K562 (cell line): ENCODE measurements around the gene CSKMT. TPM values are rescaled to one million over a fixed set of nuclear protein-coding genes. Genes with fewer than 3 reads are reported as not detected.

Experiments used
- BRD9 ChIP-seq: fragments of 450-650 bp; IDR thresholded peaks from 2 replicates; pipeline ENCODE4 v1.6.1; 2018; ENCODE audit warnings: low read depth; ENCODE audit not compliant: partially characterized antibody
- CEBPZ ChIP-seq: fragments of 150-350 bp; IDR thresholded peaks from 2 replicates; pipeline ENCODE4 v1.6.1; 2014; ENCODE audit warnings: low read depth, mild to moderate bottlenecking, low read length, borderline replicate concordance
- E2F1 ChIP-seq: sonication (generic); formaldehyde crosslinking; IDR thresholded peaks from 2 replicates; pipeline ENCODE4 v1.8.1; 2023; ENCODE audit warnings: mild to moderate bottlenecking, missing genetic modification reagents, moderate library complexity
- EGR1 ChIP-seq: fragments of 450-650 bp; conservative IDR thresholded peaks from 2 replicates; pipeline ENCODE4 v1.6.1; 2017; ENCODE audit warnings: mild to moderate bottlenecking
- MCM3 ChIP-seq: fragments of 450-650 bp; IDR thresholded peaks from 2 replicates; pipeline ENCODE4 v1.6.1; 2016
- PBX2 ChIP-seq, 2 experiments: IDR thresholded peaks in 1 of 2; conservative IDR thresholded peaks in 1 of 2; 2 replicates each; pipeline ENCODE4 v1.6.1; 2016; ENCODE audit warnings: low read depth in 2 of 2, mild to moderate bottlenecking in 1 of 2, missing compliant biosample characterization in 1 of 2, missing genetic modification characterization in 1 of 2, moderate library complexity in 1 of 2
- PCBP2 ChIP-seq: fragments of 200-400 bp; formaldehyde crosslinking; IDR thresholded peaks from 2 replicates; pipeline ENCODE4 v1.6.1; 2018; ENCODE audit warnings: low read length, low read depth, mild to moderate bottlenecking, moderate library complexity; ENCODE audit not compliant: poor library complexity, severe bottlenecking
- POU5F1 ChIP-seq: fragments of 150-350 bp; IDR thresholded peaks from 2 replicates; pipeline ENCODE4 v1.6.1; 2014; ENCODE audit warnings: borderline replicate concordance, low read length, low read depth, mild to moderate bottlenecking; ENCODE audit not compliant: partially characterized antibody
- RBBP5 ChIP-seq: fragments of 200-600 bp; sonication (generic); IDR thresholded peaks from 2 replicates; pipeline ENCODE4 v1.6.1; 2012; ENCODE audit warnings: borderline replicate concordance, mild to moderate bottlenecking, low read length, control low read depth, inconsistent platforms; ENCODE audit not compliant: insufficient read depth, poor library complexity, severe bottlenecking
- ZBTB34 ChIP-seq: fragments of 250-450 bp; sonication (Bioruptor Pico); IDR thresholded peaks from 2 replicates; pipeline ENCODE4 v1.8.0; 2021; ENCODE audit warnings: mild to moderate bottlenecking, moderate library complexity
- ZEB2 ChIP-seq: fragments of 450-650 bp; IDR thresholded peaks from 2 replicates; pipeline ENCODE4 v1.6.1; 2016
- ZNF197 ChIP-seq: fragments of 200-800 bp; sonication (Bioruptor generic); IDR thresholded peaks from 2 replicates; pipeline ENCODE4 v1.6.1; 2016; ENCODE audit warnings: low read depth, missing genetic modification characterization, missing compliant biosample characterization
- ZNF444 ChIP-seq: fragments of 250-450 bp; sonication (Bioruptor Pico); IDR thresholded peaks from 2 replicates; pipeline ENCODE4 v1.4.0; 2020; ENCODE audit warnings: mild to moderate bottlenecking, moderate library complexity
- ZNF57 ChIP-seq: fragments of 450-650 bp; formaldehyde crosslinking; IDR thresholded peaks from 2 replicates; pipeline ENCODE4 v1.4.0; 2020; ENCODE audit warnings: mild to moderate bottlenecking, moderate library complexity
- ZNF644 ChIP-seq: fragments of 200-800 bp; sonication (Bioruptor generic); IDR thresholded peaks from 2 replicates; pipeline ENCODE4 v1.6.1; 2016; ENCODE audit warnings: low read depth, missing genetic modification characterization, missing compliant biosample characterization
- polyA plus RNA-seq, 8 experiments: library from polyadenylated mRNA; depleted of rRNA in 4 of 8; stranded (reverse) in 5 of 8; unstranded in 3 of 8; fragments of >200 nt; fragmentation: Nextera tagmentation in 2 of 8; fragmentation: Illumina TruSeq in 1 of 8; extraction: Ambion mirVana in 2 of 8; extraction: Trizol in 1 of 8; gene quantifications; 2 replicates each; pipeline versions ENCODE4 v1.2.1 to v1.2.3, GENCODE V29; 2011 to 2014; ENCODE audit warnings: inconsistent platforms in 1 of 8, missing spikeins in 1 of 8
- total RNA-seq, 7 experiments: library from RNA; depleted of rRNA in 6 of 7; stranded (reverse); fragments of >200 nt in 6 of 7; fragmentation: Illumina TruSeq in 2 of 7; extraction: Trizol in 2 of 7; gene quantifications; 2 replicates each; pipeline versions ENCODE4 v1.2.1 to v1.2.3, GENCODE V29; 2011 to 2021; ENCODE audit warnings: low replicate concordance in 1 of 7

CSKMT gene
- total and polyA plus RNA-seq, 9 of the 15 experiments (the other 6 are each of a cell fraction or from before 2014, with no cell fraction given): 10.3 to 108 (median 27.2) TPM

- TF ChIP-seq PBX2 (CRISPR knock-in tag; IDR thresholded peaks at IDR 0.05; ENCODE audit: low read depth) (no peak), PBX2 (tag; conservative IDR thresholded peaks at IDR 0.05; ENCODE audit: low read depth) (no peak), RBBP5 (peak; percentile 42), ZNF644 (no peak), POU5F1 (no peak), PCBP2 (no peak), BRD9 (no peak), EGR1 (peak; percentile 71), CEBPZ (no peak), E2F1 (CRISPR knock-in tag) (peak; percentile 88), ZNF197 (CRISPR knock-in tag) (peak; percentile 55; the same call in 1 of the 2 replicates), ZEB2 (peak; percentile 56; the same call in 1 of the 2 replicates), ZNF444 (CRISPR knock-in tag) (no peak), ZNF57 (CRISPR knock-in tag) (no peak), ZBTB34 (CRISPR knock-in tag) (no peak), MCM3 (no peak)
Observed at GRCh38 chr11:62621567-62622470, 43.3 kb upstream of the CSKMT start, which contains the start of gene B3GAT3 (continued).
